HG03558 (cell line): ENCODE results near the gene MSI2.

Experiments used
- ATAC-seq: cut with Tn5 transposase; IDR thresholded peaks from one replicate; pipeline ENCODE4 v1.9.1; 2021; ENCODE audit warnings: moderate number of reproducible peaks; ENCODE audit not compliant: unreplicated experiment; ENCODE audit errors: extremely low read depth

The MSI2 gene

GRCh38 chr17:57677301-57677700 is 421.0 kb downstream of the MSI2 start:
- ATAC-seq: no peak

- ATAC-seq: no peak
Measured at GRCh38 chr17:57677858-57678257, 421.5 kb downstream of the MSI2 start.

- ATAC-seq: no peak
Measured at GRCh38 chr17:57678393-57678792, 422.1 kb downstream of the MSI2 start.

- ATAC-seq: no peak
Measured at GRCh38 chr17:57679356-57679755, 423.0 kb downstream of the MSI2 start.

- ATAC-seq: no peak
Measured at GRCh38 chr17:57679906-57680695, 423.8 kb downstream of the MSI2 start.

- ATAC-seq: no peak
Measured at GRCh38 chr17:57682701-57683100, 426.4 kb downstream of the MSI2 start.

GRCh38 chr17:57684711-57685498 is 428.6 kb downstream of the MSI2 start:
- no peak for ATAC-seq

- ATAC-seq: no peak
Measured at GRCh38 chr17:57685499-57686132, 429.3 kb downstream of the MSI2 start.

GRCh38 chr17:57687642-57688041 is 431.3 kb downstream of the MSI2 start:
- no peak for ATAC-seq

- ATAC-seq: no peak
Measured at GRCh38 chr17:57689254-57689653, 432.9 kb downstream of the MSI2 start.

GRCh38 chr17:57691939-57692338 is 435.6 kb downstream of the MSI2 start:
- no peak for ATAC-seq

- ATAC-seq: no peak
Measured at GRCh38 chr17:57692770-57693169, 436.4 kb downstream of the MSI2 start.

- no peak for ATAC-seq
Measured at GRCh38 chr17:57694051-57694450, 437.7 kb downstream of the MSI2 start.

GRCh38 chr17:57696050-57696449 is 439.7 kb downstream of the MSI2 start:
- ATAC-seq: no peak

- ATAC-seq: no peak
Measured at GRCh38 chr17:57697197-57697596, 440.9 kb downstream of the MSI2 start.

- ATAC-seq: no peak
Measured at GRCh38 chr17:57697891-57698711, 441.8 kb downstream of the MSI2 start.

- ATAC-seq: no peak
Measured at GRCh38 chr17:57699751-57700219, 443.5 kb downstream of the MSI2 start.

- no peak for ATAC-seq
Measured at GRCh38 chr17:57701124-57701523, 444.8 kb downstream of the MSI2 start.

- no peak for ATAC-seq
Measured at GRCh38 chr17:57703273-57703672, 446.9 kb downstream of the MSI2 start.

GRCh38 chr17:57704448-57704847 is 448.1 kb downstream of the MSI2 start:
- ATAC-seq: no peak
